Cerebellar nuclear complex (tissue), 1 donor: ENCODE data around the gene EHD4.

Experiments
- DNase-seq, 2 experiments: peaks; one replicate each; lab custom pipeline; 2025; lab: John Stamatoyannopoulos, UW

Gene EHD4

DNA sequence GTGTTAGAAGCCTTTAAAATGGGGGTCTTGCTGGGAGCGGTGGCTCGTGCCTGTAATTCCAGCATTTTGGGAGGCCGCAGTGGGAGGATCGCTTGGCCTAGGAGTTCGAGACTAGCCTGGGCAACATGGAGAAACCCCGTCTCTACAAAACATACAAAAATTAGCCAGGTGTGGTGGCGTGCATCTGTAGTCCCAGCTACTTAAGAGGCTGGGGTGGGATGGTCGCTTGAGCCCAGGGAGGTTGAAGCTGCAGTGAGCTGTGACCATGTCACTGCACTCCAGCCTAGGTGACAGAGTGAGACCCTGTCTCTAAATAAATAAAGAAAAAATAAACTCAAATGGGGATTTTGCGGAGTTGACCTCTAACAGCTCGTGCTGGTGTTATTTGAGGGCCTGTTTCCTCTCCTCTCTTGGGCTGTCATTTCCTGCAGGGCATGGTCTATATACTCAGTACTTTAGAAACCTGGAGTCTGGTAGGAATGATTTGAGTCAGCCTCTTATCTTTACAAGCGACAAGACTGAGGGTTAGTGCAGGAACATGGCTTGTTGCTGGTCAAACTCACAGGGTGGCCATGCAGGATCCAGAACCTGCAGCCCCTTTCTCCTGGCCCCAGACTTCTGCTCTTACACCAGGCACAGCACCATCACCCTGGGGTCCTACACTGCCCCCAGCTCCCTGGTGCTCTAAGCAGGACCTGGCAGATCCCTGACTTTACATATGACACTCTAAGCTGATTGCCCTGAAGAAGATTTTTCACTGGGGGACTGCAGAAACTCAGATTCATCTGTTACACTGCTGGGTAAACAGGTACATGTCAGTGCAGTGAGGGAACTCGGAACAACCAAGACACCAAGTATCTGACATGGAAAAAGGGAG, 15.1 kb downstream of the EHD4 start:
- DNase-seq: no peak

DNA sequence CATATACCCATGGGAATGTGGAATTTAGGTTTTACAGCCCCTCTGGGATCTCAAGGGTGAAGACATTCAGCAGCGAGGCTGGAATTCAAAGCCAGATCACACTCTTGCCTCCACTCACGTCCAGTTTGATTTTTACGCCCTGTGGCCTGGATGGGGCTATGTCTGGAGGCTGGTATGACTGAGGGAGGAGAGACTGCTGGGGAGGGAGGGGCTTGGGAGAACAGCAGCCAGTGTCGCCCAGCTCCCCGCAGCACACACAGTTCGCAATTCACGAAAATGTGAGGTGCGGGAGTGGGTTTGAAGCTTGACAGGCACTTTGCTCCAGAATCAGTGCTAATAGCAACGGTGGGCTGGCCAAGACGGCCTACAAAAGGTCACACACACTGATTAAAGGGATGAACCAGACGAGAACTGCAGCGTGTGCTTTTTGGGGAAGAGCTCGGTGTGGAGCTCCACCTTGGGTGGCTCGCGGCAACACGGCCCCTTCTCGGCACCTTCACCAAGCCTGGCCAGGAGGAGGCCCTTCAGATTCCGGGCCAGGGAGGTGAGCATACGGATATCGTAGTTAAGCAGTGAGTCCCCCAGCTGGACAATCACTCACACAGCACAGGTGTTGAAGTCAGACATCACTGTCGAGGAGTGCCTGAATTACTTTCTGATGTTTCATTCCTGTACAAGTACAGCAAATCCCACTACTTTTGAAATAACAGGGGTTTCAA, 16.4 kb downstream of the EHD4 start:
- no peak for DNase-seq

DNA sequence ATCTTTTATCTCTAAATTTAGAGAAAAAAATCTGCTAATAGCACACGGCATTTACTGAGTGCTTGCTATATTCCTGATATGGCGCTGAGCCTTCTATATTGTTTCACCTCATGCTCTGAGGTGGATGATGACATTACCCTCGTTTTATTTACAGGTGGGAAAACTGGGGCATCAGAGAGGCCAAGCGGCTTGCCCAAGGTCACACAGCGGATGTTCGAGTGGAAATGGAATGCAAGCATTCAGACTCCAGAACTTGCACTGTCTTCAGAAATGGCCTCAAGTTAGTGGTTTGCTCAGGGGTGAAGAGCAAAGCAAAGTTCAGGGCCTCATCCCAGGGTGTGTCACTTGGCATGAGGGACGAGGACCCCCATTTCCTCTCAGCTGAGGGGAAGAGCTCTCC, 17.3 kb downstream of the EHD4 start:
- no peak for DNase-seq

DNA sequence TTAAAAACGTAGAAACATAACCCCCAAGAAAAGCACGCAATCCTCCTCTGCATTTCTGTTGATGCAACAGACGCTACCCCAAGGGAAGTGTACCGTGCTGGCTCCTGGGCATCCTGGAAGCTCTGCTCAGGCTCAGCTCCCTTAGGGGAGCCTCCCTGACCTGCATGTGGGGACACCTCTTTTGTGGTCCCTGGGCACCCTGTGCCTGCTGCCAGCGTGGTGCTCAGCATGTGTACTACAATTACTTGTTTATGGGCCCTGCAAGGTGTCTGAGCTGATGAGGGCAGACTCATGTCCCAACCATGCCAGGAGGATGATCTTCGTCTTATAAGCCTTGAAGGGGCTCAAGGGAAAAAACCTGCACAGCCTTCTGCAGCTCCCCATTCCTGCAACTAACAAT, 18.3 kb downstream of the EHD4 start:
- DNase-seq: no peak

DNA sequence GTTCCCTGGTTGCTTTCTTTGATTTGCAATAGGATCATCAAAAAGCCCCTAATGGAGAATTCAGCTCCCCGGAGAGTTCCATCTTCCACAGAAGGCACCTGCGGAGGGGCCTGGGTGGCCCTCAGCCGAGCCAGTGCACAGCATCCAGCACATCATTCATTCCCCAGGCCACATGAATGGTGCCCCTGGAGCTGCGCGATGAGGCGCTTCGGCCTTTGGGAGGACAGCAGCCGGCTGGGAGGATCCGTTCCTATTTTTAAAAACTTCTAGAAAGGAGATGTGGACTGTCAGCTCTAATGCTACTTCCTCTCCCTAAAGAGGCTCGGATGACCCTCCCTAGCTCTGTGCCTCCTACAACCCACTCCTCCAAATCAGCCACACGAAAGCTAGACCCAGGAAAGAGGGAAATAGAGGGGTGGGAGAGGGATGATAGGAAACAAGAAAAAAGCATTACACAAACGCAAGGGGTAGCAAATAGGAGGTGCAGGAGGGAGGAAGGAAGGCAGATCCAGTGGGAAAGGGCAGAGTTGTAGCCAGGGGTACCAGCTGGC, 20.3 kb downstream of the EHD4 start:
- no peak for DNase-seq

DNA sequence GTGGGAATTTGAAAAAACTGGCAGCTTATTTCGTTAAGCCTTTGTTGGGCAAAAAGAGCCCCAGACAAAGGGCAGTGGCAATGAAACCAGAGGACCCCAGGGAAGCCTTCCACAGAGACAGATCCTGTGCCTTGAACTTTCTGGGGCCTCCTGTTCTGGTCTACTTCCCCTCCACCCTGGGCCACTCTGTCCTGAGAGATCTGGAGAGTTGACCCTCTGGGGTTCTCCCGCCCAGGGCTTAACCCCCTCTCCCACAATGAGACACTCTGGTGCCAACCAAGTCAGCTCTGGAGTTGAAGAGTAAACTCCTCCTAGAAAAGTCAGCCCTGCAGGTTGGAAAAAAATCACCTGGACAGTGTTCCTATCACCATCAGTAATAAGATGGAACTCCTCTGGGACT, 20.8 kb downstream of the EHD4 start:
- DNase-seq: no peak

DNA sequence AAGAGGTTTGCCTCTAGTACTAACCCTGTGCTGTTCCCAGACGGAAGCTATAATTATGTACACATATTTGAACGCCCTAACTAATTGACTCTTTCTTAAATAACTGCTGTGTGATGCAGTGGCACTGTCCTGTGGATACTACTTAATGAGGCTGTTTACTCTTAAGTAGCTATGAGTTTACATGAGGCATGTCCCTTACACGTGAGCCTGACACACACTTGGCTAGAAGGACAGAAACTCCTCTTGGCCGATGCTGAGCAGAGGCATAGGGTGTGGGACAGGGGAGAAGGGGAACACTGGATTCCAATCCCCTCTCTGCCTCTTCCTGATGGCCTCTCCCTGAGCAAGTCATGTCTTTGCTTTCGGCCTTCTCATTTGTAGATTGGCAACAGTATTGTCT, 21.9 kb downstream of the EHD4 start:
- no peak for DNase-seq

DNA sequence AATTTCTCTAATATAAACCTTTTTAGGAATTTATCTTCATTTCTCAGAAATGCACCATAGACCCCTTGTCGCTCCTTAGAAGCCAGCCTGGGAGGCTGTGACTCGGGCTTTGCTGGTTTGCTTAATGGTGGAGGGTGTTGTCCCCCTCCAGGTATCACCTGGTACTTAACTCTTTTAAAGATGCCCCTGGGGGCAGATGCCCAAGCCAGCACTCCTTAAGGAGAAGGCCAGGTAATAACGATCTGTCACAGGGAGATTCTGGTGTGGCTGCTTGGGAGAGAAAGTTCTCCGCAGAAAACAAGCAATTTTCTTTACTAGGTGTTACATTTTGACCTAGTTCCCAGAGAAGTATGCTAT, 22.3 kb downstream of the EHD4 start:
- DNase-seq: no peak

DNA sequence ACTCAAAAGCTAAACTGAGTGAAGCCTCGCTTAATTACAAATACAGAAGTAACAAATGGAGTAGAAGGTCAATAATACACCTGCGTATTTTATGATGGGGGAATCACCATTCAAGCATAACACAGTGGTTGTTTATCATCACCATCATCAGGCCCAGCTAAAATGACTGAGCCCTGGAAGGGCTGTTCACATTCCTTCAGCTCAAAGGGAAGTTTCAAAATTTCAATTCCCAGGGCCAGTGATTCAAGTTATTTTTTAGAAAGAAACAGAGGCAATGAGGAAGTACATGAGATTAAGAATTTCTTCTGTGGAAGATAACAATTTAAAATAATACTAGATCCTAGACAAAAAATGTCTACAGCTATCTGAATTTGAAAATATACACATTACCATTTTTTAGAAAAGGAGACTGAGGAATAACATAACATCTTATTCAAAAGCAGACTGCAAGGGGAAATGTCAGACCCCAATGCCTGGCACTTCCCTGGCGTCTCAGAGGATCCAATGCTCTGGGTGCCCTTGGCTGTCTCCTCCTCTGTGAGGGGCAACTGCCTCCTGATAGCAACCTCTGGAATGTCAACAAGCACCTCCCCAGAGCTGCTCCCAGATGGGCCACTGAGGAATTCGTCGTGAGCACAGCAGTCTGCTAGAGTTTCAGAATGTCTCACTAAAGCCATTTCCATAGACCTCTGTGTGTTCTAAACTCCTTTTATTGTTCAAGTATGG, 22.8 kb downstream of the EHD4 start:
- DNase-seq: no peak

DNA sequence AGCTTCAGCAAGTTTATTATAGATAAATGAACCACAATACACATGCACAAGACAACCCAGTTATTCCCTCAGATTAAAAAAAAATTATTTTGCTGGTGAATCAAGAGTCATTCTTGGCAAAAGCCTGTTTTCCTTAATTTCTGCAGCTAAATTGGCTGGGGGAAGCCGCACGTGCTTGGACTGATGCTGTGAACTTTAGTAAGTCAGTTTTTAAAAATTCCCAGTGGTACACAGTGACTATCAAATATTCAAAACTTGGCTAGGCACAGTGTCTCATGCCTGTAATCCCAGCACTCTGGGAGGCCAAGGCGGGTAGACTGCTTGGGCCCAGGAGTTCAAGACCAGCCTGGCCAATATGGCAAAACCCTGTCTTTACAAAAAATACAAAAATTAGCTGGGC, 23.9 kb downstream of the EHD4 start:
- no peak for DNase-seq

DNA sequence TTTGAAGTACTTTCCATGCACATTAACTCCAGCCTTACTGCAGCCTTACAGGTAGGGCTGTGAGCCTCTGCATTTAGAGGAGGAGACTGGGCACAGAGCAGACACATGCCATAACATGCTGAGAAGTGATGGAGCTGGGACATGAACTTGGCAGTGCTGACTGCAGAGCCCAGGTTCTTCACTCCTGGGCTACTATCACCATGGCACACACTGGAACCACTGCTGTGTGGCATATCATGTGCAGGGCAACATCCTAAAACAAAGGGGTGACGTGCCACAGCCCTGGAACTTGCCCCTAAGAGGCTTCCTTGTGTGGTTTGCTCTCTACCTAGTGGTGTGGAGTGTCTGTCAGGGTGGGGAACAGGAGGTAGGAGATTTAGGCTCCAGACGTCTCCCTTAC, 25.4 kb downstream of the EHD4 start:
- no peak for DNase-seq

DNA sequence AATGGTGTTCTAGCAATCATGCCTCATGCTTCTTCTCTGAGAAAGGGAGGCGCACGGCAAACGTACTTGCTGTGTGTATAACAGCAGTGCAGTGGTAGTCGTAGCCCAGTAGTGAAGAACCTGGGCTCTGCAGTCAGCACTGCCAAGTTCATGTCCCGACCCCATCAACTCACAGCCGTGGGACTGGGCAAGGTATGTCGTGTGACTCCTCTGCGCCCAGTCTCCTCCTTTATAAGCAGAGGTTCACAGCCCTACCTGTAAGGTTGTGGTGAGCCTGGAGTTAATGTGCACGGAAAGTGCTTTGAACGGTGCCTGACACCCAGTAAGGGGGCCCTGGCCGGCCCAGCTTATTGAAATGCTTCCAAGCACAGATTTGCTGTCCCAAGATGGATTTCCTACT, 26.6 kb downstream of the EHD4 start:
- DNase-seq: no peak

DNA sequence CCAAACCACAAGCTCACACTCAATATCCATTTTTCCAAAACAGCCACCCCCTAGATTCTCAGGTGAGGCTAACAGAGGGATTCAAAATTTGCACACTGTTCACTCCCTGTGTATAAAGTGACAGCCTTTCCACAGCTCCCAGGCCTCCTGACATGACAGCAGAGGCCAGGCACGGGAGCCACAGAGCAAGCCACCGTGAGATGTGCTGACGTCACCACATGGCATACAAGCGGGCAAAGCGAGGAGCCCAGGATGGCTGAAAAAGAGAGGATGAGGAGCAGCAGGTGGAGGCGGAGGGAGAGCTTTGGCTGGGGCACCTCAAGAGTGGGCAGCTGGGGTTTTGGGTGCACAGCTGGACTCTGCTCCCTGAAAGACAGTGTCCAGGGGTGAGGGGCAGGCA, 27.1 kb downstream of the EHD4 start:
- no peak for DNase-seq

DNA sequence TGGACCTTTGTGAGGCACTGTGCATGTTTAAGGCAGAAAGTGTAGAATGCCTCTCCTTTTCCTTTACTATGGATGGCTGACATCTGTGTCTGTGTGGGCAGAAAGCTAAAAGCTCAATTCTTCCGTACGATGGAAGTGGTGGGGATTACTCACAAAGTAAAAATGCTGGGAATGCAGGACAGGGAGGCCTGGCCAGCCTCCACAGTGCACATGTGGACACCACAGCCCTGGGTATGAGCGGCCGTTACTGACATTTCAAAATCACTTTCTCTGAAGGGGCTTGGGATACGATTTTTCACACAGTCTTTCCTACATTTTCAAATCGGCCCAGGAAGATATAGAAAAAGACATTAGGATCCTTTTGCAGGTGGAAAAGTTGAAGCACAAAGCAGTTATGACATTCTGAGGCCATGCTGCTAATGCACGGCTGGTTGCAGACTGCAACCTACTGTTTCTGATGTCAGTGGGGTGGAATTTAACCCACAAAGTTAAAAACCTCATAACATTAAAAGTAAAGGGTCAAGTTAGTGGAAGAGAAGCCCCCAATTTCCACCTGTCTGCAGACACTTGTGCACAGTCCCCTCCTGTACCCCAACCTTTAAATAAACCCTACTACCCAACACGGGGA, 27.9 kb downstream of the EHD4 start:
- DNase-seq: no peak

DNA sequence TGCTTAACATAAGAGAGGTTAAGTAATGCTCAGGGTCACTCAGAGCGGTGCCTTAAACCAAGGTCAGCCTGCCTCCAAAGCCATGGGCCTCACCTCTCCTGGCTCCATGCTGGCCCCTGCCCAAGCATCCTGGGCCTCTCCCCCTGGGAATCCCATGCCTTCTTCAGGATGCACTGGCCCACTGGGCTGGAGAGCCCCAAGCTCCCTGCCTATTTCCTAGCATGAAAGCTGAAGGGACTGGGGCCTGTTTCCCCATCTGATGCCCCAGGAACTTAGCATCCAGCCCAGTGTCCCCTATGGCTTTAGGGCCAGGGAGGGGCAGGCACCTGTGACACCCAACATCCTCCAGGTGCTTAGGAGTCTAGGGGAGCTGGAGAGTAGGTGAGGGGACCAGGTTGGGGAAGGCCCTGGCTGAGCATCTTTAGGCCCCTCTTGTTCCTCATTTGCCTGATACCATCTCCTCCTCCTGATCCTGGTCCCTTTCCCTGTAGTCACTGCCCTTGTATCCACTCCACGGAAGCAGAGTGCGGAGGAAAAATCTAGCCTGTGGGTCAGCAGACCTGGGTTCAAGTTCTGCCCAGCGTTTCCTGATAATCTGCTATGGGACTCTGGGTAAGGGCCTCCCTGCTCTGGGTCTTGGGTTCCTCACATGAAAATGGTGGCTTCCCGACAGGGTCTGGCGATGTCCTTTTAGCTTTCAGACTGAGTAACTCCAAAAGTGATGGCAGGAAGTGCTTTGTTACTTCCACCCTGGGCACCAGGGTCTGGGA, 28.6 kb downstream of the EHD4 start:
- DNase-seq: no peak

DNA sequence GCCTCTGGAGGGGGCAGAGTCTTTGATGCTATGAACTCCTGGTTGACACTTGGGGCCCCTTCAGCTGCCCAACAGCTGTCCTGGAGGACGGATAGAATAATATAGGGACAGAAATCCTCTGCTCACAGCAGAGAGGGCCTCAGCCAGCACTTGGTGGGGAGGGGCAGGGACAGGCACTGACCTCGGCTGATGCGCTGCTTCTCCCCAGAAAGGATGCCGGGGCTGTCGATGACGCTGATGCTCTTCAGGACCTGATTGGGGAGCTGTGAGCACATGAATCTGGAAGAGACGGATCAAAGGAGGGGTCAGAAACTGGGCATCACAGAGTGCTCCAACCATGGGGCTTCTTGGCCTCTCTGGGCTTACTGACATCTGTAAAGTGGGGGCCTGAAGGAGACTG, 29.5 kb downstream of the EHD4 start:
- DNase-seq: no peak

DNA sequence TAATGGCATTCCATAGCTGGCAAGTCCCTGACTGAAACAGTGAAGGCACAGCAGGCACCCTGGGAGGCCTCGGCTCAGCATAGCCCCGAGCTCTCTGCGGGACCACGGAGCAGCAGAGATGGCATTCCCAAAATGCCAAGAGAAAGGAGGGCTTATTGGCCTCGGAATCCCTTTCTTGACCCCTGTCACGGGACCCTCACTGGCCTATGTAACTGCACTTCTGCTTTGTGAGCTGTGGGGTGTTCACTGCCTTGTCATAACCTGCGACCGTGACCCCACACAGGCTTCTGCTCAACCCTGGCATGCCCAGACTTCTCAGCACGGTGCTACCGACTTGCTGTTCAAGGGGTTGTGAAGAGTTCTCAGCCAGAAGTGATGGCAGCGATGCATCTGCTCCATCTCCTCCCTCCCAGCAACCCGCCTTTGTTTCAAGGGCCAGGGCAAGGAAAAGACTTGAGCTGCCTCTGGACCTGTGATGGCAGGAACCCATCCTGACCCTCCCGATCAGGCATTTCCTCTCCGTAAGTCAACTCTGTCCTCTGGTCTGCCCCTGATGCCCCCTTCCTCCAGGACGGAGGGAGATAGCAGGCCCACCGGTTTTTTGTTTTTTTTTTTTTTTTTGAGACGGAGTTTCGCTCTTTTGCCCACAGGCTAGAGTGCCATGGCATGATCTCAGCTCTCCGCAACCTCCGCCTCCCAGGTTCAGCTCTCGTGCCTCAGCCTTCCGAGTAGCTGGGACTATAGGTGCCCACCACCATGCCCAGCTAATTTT, 30.5 kb downstream of the EHD4 start:
- no peak for DNase-seq

DNA sequence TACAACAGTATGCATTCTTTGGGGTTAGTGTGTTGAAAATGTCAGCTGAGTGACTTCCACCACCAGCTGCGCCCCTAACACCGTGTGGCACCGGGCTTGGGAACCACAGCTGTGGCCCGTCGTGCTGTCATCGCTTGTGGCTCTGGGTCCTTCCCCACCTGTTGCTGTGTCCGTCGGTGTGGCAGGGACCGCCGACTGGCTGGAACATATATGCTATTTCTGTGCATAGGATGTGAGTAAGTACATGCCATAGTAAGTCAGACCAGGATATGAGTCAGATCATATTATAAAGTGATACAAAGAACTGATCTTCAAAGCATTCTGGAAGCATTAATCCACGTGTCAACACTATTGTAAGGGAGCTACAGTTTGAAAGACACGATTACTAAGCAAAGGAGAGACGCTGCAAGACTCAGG, 31.9 kb downstream of the EHD4 start:
- no peak for DNase-seq

DNA sequence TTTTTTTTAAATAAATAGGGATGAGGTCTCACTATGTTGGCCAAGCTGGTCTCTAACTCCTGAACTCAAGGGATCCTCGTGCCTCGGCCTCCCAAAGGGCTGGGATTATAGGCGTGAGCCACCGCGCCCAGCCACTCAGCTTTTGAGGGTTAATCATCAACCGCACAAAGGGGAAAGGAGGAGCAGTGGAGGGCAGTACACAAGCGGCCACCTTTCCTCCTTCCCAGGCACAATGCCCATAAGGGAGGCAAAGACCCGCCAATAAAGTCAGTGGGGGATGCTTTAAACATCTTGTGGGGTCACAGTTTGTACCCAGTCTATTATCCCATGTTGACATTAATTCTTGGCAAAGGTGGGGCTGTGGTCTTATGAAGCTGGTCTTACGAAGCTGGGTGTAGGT, 32.4 kb downstream of the EHD4 start:
- DNase-seq: no peak

DNA sequence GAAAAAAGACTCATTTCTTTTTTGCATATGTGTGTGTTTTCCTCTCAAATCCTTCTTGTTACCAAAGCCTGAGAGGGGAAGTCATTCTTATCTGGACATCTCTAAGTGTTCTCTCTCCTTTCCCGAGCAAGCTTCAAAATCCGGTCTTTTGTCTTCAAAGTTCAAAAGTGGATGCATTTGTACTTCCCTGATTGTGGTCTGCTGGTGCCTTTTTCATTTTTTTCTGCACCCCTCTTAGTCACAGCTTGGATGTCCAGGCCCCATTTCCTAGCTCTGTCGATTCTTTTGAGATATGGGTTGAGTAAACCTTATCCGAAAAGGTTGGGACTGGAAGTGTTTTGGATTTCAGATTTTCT, 34.8 kb downstream of the EHD4 start:
- DNase-seq: no peak
